DMS53 treated with DMSO at 0.1 percent for 48 hours (cell line): Measurements from ENCODE around the gene RNU7-1.

Experiments
- DNase-seq: peaks from one replicate; lab custom pipeline; 2025; ENCODE audit not compliant: unreplicated experiment; lab: John Stamatoyannopoulos, UW

RNU7-1 gene

GRCh38 chr12:6936636-6937480 lies 6.8 kb upstream of the RNU7-1 start:
- no peak for DNase-seq

GRCh38 chr12:6937481-6938352 lies 5.9 kb upstream of the RNU7-1 start:
- peak; percentile 99 for DNase-seq

DNA sequence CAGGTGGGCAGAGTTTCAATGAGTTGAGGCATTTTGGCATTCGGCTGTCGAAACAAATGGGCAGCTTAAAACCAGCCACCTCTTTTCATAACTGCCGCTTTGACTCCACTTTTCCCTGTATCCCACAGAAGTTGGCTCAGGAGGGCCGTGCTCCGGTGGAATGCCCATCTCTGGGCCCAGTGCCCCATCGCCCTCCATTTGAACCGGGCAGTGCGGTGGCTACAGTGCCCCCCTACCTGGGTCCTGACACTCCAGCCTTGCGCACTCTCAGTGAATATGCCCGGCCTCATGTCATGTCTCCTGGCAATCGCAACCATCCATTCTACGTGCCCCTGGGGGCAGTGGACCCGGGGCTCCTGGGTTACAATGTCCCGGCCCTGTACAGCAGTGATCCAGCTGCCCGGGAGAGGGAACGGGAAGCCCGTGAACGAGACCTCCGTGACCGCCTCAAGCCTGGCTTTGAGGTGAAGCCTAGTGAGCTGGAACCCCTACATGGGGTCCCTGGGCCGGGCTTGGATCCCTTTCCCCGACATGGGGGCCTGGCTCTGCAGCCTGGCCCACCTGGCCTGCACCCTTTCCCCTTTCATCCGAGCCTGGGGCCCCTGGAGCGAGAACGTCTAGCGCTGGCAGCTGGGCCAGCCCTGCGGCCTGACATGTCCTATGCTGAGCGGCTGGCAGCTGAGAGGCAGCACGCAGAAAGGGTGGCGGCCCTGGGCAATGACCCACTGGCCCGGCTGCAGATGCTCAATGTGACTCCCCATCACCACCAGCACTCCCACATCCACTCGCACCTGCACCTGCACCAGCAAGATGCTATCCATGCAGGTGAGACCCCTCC lies 5.0 kb upstream of the RNU7-1 start:
- no peak for DNase-seq

- no peak for DNase-seq
Measured at GRCh38 chr12:6939191-6939540, 4.5 kb upstream of the RNU7-1 start.

- DNase-seq: no peak
Measured at GRCh38 chr12:6941267-6941666, 2.3 kb upstream of the RNU7-1 start.

DNA sequence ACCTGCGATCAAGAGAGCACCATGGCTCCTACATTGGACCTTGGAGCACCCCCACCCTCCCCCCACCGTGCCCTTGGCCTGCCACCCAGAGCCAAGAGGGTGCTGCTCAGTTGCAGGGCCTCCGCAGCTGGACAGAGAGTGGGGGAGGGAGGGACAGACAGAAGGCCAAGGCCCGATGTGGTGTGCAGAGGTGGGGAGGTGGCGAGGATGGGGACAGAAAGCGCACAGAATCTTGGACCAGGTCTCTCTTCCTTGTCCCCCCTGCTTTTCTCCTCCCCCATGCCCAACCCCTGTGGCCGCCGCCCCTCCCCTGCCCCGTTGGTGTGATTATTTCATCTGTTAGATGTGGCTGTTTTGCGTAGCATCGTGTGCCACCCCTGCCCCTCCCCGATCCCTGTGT lies 1.8 kb upstream of the RNU7-1 start:
- no peak for DNase-seq

- no peak for DNase-seq
Measured at GRCh38 chr12:6942331-6942665, 1.3 kb upstream of the RNU7-1 start.

- DNase-seq: peak; percentile 98
Measured at GRCh38 chr12:6943389-6943721, 261 bp upstream of the RNU7-1 start.

- DNase-seq: peak; percentile 99
Measured at GRCh38 chr12:6944381-6945186, 968 bp downstream of the RNU7-1 start.

- DNase-seq: no peak
Measured at GRCh38 chr12:6945613-6946012, 2.0 kb downstream of the RNU7-1 start.

- peak; percentile 100 for DNase-seq
Measured at GRCh38 chr12:6946033-6946919, 2.7 kb downstream of the RNU7-1 start.

DNA sequence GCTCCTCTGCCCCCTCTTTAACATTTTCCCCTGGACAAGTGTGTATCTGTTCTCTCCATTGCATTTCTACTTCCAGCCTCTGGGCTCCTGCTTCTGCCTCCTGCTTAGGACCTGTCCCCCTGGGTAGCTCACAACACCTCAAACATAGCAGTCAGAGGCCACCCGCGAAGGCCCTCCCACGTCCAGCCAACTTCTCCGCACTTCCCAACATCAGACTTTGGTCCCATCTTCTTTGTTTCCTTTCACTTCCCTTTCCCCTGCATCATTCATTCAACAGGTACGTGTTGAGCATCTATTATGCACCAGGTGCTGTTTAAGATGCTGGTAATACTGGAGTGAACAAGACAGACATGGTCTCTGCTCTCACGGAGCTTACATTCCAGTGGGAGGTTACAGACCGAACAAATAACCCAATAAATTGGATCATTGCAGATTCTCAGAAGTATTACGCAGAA lies 3.3 kb downstream of the RNU7-1 start:
- DNase-seq: no peak

DNA sequence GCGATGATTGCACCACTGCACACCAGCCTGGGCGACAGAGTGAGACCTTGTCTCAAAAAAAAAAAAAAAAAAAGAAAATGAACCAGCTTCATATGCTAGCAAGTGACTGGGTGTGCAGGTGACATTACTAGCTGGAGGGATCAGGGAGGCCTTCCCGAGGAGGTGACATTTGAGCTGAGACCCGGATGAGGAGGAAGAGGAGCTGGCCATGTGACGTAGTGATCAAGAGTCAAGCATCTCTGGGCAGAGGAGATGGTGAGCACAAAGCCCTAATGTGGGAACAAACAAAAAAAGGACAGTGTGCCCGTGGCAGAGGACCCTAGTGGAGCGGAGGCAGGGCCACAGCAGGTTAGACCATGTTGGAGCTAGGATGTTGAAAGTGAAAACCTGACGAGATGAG lies 4.0 kb downstream of the RNU7-1 start:
- no peak for DNase-seq

GRCh38 chr12:6948873-6949594 lies 5.4 kb downstream of the RNU7-1 start:
- no peak for DNase-seq

GRCh38 chr12:6950401-6950801 lies 6.8 kb downstream of the RNU7-1 start:
- DNase-seq: no peak

DNA sequence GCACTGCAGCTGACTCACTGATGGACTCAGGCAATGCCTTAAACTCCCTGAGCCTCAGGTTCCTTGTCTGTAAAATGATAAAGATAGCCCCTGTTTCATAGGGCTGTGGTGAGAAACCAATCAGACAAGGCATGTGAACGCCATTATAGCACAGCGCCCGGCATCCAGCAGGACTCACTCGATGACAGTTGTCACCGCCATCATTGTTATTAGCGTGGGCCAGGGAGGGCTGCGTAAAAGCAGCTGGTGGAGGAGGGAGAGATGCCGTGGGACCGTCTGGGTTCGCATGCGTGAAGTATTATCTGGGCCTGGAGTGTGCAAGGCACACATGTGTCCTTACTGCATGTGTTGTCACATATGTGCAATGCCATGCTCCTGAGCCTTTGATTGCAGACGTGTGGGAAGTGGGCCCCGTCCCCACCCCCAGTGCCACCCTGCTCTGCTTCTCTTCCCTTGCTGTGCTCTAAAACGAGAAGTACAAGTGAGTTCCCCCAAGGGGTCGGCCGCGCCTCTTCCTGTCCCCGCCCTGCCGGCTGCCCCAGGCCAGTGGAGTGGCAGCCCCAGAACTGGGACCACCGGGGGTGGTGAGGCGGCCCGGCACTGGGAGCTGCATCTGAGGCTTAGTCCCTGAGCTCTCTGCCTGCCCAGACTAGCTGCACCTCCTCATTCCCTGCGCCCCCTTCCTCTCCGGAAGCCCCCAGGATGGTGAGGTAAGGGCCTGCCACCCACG lies 7.4 kb downstream of the RNU7-1 start, which contains the start of gene PTPN6:
Gene PTPN6 (plus strand): TSS at position 546 of the 730 bp plus-strand sequence. CDS start 157 bp downstream, at position 703.
- DNase-seq: no peak

GRCh38 chr12:6951551-6952120 lies 8.0 kb downstream of the RNU7-1 start:
- DNase-seq: no peak
